ENCODE measurements around the gene SERPINB13. TPM values are rescaled to one million over a fixed set of nuclear protein-coding genes. Genes with fewer than 3 reads are reported as not detected.

The SERPINB13 gene
- total RNA-seq, 1 donor: not detected

- H3K4me1 ChIP-seq (ENCODE audit: insufficient read depth, low read length): no peaks in the 10 kb centered on the region
- TF ChIP-seq CTCF (IDR thresholded peaks at IDR 0.05; ENCODE audit: extremely low read depth, low read depth, low read length): no peak
- no peaks in the 10 kb centered on the region for H4K20me1 ChIP-seq (ENCODE audit: insufficient read depth, low read length)
- H3K27ac ChIP-seq (ENCODE audit: low read depth, low read length): no peak overlapping the region
- no peaks in the 10 kb centered on the region for H3K79me2 ChIP-seq (ENCODE audit: insufficient read depth, low read length)
- H2AFZ ChIP-seq (ENCODE audit: low read length): no peak overlapping the region
- H3K9me3 ChIP-seq (ENCODE audit: low read depth, low read length): no peaks in the 10 kb centered on the region
- peaks cover 2% of the 10 kb centered on the region for H3K27me3 ChIP-seq (ENCODE audit: insufficient read depth, low read length)
- no peak for DNase-seq (ENCODE audit: insufficient read length, low spot score, missing footprints)
- H3K36me3 ChIP-seq (ENCODE audit: insufficient read depth, low read length): no peaks in the 10 kb centered on the region
- H3K4me3 ChIP-seq (ENCODE audit: insufficient read depth, low read length): no peak overlapping the region
- no peak overlapping the region for H3K4me2 ChIP-seq (ENCODE audit: insufficient read depth, low read length)
Measured at GRCh38 chr18:63586431-63586830, 712 bp upstream of the SERPINB13 start.

GRCh38 chr18:63588909-63589308, 1.8 kb downstream of the SERPINB13 start:
- no peak overlapping the region for H3K4me3 ChIP-seq (ENCODE audit: insufficient read depth, low read length)
- peaks cover 2% of the 10 kb centered on the region for H3K27me3 ChIP-seq (ENCODE audit: insufficient read depth, low read length)
- H3K9me3 ChIP-seq (ENCODE audit: low read depth, low read length): no peaks in the 10 kb centered on the region
- H3K4me2 ChIP-seq (ENCODE audit: insufficient read depth, low read length): no peak overlapping the region
- DNase-seq (ENCODE audit: insufficient read length, low spot score, missing footprints): no peak
- no peaks in the 10 kb centered on the region for H3K79me2 ChIP-seq (ENCODE audit: insufficient read depth, low read length)
- H3K4me1 ChIP-seq (ENCODE audit: insufficient read depth, low read length): no peaks in the 10 kb centered on the region
- H3K36me3 ChIP-seq (ENCODE audit: insufficient read depth, low read length): no peaks in the 10 kb centered on the region
- TF ChIP-seq CTCF (IDR thresholded peaks at IDR 0.05; ENCODE audit: extremely low read depth, low read depth, low read length): no peak
- H4K20me1 ChIP-seq (ENCODE audit: insufficient read depth, low read length): no peaks in the 10 kb centered on the region
- no peak overlapping the region for H3K27ac ChIP-seq (ENCODE audit: low read depth, low read length)
- H2AFZ ChIP-seq (ENCODE audit: low read length): no peak overlapping the region

- H3K36me3 ChIP-seq (ENCODE audit: insufficient read depth, low read length): no peaks in the 10 kb centered on the region
- H3K4me1 ChIP-seq (ENCODE audit: insufficient read depth, low read length): no peaks in the 10 kb centered on the region
- no peak for DNase-seq (ENCODE audit: insufficient read length, low spot score, missing footprints)
- H3K79me2 ChIP-seq (ENCODE audit: insufficient read depth, low read length): no peaks in the 10 kb centered on the region
- no peaks in the 10 kb centered on the region for H4K20me1 ChIP-seq (ENCODE audit: insufficient read depth, low read length)
- peaks cover 4% of the 10 kb centered on the region for H3K27me3 ChIP-seq (ENCODE audit: insufficient read depth, low read length)
- no peak overlapping the region for H3K4me3 ChIP-seq (ENCODE audit: insufficient read depth, low read length)
- H3K9me3 ChIP-seq (ENCODE audit: low read depth, low read length): no peaks in the 10 kb centered on the region
- no peak overlapping the region for H3K4me2 ChIP-seq (ENCODE audit: insufficient read depth, low read length)
- H3K27ac ChIP-seq (ENCODE audit: low read depth, low read length): no peak overlapping the region
- no peak overlapping the region for H2AFZ ChIP-seq (ENCODE audit: low read length)
- TF ChIP-seq CTCF (IDR thresholded peaks at IDR 0.05; ENCODE audit: extremely low read depth, low read depth, low read length): no peak
Measured at GRCh38 chr18:63590373-63590772, 3.2 kb downstream of the SERPINB13 start.

GRCh38 chr18:63590966-63591695, 4.0 kb downstream of the SERPINB13 start:
- Histone ChIP-seq H3K9me3 (ENCODE audit: low read depth, low read length) (no peaks in the 10 kb centered on the region), H3K27me3 (ENCODE audit: insufficient read depth, low read length) (peaks cover 4% of the 10 kb centered on the region), H2AFZ (ENCODE audit: low read length) (no peak overlapping the region), H4K20me1 (ENCODE audit: insufficient read depth, low read length) (no peaks in the 10 kb centered on the region), H3K4me1 (ENCODE audit: insufficient read depth, low read length) (no peaks in the 10 kb centered on the region), H3K79me2 (ENCODE audit: insufficient read depth, low read length) (no peaks in the 10 kb centered on the region), H3K36me3 (ENCODE audit: insufficient read depth, low read length) (no peaks in the 10 kb centered on the region), H3K4me2 (ENCODE audit: insufficient read depth, low read length) (no peak overlapping the region), H3K4me3 (ENCODE audit: insufficient read depth, low read length) (no peak overlapping the region), H3K27ac (ENCODE audit: low read depth, low read length) (no peak overlapping the region)
- DNase-seq (ENCODE audit: insufficient read length, low spot score, missing footprints): no peak
- TF ChIP-seq CTCF (IDR thresholded peaks at IDR 0.05; ENCODE audit: extremely low read depth, low read depth, low read length): no peak
